GM23338 (cell line): ENCODE data around the gene DCUN1D2.

Experiments
- CREB1 ChIP-seq: fragments of 250-450 bp; sonication (Bioruptor Pico); IDR thresholded peaks from 2 replicates; pipeline ENCODE4 v1.5.0; 2020; ENCODE audit warnings: low read depth, mild to moderate bottlenecking, moderate library complexity
- CTCF ChIP-seq, 2 experiments: fragments of 200-600 bp in 1 of 2; sonication (generic) in 1 of 2; conservative IDR thresholded peaks; 2 replicates each; pipeline versions ENCODE4 v1.5.1 to v1.6.1; 2016 to 2017; ENCODE audit warnings: antibody characterized with exemption in 2 of 2, low read depth in 2 of 2, mild to moderate bottlenecking in 2 of 2, moderate library complexity in 1 of 2
- EZH2 ChIP-seq: fragments of 200-600 bp; sonication (generic); IDR thresholded peaks from one replicate; pipeline ENCODE4 v1.8.0; 2017; ENCODE audit warnings: antibody characterized with exemption, mild to moderate bottlenecking, low read depth; ENCODE audit not compliant: unreplicated experiment
- EZH2phosphoT487 ChIP-seq: fragments of 200-600 bp; sonication (generic); IDR thresholded peaks from one replicate; pipeline ENCODE4 v1.8.1; 2018; ENCODE audit warnings: antibody characterized with exemption; ENCODE audit not compliant: unreplicated experiment
- NANOG ChIP-seq: IDR thresholded peaks from 2 replicates; pipeline ENCODE4 v1.6.1; 2016; ENCODE audit warnings: antibody characterized with exemption, borderline replicate concordance
- POLR2AphosphoS5 ChIP-seq: IDR thresholded peaks from 2 replicates; pipeline ENCODE4 v1.6.1; 2016; ENCODE audit warnings: antibody characterized with exemption, low read depth
- STAT1 ChIP-seq: IDR thresholded peaks from one replicate; pipeline ENCODE4 v1.6.1; 2016; ENCODE audit warnings: antibody characterized with exemption; ENCODE audit not compliant: unreplicated experiment
- ZNF331 ChIP-seq: fragments of 250-450 bp; sonication (Bioruptor Pico); IDR thresholded peaks from 2 replicates; pipeline ENCODE4 v1.5.0; 2020; ENCODE audit warnings: low read depth, mild to moderate bottlenecking, moderate library complexity
- ZNF462 ChIP-seq: fragments of 250-450 bp; sonication (Bioruptor Pico); IDR thresholded peaks from 2 replicates; pipeline ENCODE4 v1.5.0; 2020; ENCODE audit warnings: mild to moderate bottlenecking, moderate library complexity
- TF ChIP-seq, protein P1 (sequence below): IDR thresholded peaks from one replicate; pipeline ENCODE4 v1.6.1; 2018; ENCODE audit warnings: antibody characterized with exemption; ENCODE audit not compliant: unreplicated experiment

DNA sequence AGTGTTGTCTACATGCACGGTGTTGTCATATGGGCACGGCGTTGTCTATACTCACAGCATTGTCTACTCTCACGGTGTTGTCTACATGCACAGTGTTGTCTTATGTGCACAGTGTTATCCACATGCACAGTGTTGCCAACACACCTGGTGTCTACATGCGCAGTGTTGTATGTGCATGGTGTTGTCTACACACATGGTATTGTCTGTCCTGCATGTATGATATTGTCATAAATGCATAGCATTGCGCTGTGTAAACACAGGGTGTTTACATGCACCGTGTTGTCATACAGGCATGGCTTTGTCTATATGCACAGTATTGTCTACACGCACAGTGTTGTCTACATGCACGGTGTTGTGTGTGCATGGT, 44.0 kb downstream of the DCUN1D2 start:
- TF ChIP-seq, protein P1, sequence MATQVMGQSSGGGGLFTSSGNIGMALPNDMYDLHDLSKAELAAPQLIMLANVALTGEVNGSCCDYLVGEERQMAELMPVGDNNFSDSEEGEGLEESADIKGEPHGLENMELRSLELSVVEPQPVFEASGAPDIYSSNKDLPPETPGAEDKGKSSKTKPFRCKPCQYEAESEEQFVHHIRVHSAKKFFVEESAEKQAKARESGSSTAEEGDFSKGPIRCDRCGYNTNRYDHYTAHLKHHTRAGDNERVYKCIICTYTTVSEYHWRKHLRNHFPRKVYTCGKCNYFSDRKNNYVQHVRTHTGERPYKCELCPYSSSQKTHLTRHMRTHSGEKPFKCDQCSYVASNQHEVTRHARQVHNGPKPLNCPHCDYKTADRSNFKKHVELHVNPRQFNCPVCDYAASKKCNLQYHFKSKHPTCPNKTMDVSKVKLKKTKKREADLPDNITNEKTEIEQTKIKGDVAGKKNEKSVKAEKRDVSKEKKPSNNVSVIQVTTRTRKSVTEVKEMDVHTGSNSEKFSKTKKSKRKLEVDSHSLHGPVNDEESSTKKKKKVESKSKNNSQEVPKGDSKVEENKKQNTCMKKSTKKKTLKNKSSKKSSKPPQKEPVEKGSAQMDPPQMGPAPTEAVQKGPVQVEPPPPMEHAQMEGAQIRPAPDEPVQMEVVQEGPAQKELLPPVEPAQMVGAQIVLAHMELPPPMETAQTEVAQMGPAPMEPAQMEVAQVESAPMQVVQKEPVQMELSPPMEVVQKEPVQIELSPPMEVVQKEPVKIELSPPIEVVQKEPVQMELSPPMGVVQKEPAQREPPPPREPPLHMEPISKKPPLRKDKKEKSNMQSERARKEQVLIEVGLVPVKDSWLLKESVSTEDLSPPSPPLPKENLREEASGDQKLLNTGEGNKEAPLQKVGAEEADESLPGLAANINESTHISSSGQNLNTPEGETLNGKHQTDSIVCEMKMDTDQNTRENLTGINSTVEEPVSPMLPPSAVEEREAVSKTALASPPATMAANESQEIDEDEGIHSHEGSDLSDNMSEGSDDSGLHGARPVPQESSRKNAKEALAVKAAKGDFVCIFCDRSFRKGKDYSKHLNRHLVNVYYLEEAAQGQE, result no peak
- no peak for TF ChIP-seq CTCF (conservative IDR thresholded peaks at IDR 0.05; ENCODE audit: low read depth in 2 of 2)
- TF ChIP-seq POLR2AphosphoS5, result no peak
- TF ChIP-seq EZH2, result no peak
- TF ChIP-seq ZNF331 (CRISPR knock-in tag), result no peak
- no peak for TF ChIP-seq STAT1
- TF ChIP-seq ZNF462 (CRISPR knock-in tag), result no peak
- TF ChIP-seq NANOG, result no peak
- TF ChIP-seq EZH2phosphoT487, result no peak
- no peak for TF ChIP-seq CREB1 (CRISPR knock-in tag)
